ENCODE measurements around the gene ACOXL.

DNA sequence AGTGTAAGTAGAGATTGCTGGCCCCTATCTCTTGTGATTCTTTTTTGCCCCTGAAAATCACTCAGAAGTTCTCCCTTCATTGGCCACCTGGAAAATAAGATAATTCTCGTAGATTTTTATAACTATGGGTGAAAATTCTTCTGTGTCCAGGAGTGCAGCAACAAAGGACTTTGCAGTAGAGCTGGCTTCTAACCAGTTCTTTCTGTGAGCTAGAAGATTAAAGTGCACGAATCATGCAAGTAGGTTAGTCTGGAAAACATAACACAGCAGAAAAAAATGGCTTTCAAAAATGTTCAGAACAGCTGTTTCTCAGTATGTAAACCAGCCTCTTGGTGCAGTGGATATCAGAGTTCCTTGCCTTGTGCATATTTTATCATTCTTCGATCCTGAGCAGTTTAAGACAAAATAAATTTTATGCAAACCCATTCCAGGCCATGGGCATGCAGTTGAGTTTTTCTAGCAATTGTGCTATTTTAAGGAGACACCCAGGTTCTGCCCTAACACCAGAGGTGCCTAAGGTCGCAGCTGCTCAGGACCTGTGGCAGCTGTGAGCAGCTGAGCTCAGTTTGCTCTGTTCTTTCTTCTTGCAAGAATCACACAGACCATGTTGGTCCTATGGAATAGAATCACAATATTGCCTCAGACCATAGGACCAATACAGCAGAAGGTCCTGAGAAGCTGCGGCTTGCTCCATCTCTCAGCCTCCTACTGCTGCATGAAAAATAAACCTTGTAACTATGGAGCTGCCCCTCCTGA lies 307.4 kb downstream of the ACOXL start:
- TF ChIP-seq, protein P1, sequence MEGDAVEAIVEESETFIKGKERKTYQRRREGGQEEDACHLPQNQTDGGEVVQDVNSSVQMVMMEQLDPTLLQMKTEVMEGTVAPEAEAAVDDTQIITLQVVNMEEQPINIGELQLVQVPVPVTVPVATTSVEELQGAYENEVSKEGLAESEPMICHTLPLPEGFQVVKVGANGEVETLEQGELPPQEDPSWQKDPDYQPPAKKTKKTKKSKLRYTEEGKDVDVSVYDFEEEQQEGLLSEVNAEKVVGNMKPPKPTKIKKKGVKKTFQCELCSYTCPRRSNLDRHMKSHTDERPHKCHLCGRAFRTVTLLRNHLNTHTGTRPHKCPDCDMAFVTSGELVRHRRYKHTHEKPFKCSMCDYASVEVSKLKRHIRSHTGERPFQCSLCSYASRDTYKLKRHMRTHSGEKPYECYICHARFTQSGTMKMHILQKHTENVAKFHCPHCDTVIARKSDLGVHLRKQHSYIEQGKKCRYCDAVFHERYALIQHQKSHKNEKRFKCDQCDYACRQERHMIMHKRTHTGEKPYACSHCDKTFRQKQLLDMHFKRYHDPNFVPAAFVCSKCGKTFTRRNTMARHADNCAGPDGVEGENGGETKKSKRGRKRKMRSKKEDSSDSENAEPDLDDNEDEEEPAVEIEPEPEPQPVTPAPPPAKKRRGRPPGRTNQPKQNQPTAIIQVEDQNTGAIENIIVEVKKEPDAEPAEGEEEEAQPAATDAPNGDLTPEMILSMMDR (IDR thresholded peaks at IDR 0.05), result no peak
- TF ChIP-seq POLR2A (IDR thresholded peaks at IDR 0.05), result no peak

All from body of pancreas (tissue), 4 donors.